SK-N-MC (cell line): ENCODE data around the gene KIAA1191.

Experiments used
- DNase-seq: peaks from one replicate; pipeline ENCODE4 v3.0.0-alpha.2; 2011; ENCODE audit warnings: low read depth, low spot score
- H3K27ac ChIP-seq: fragments of 200-600 bp; sonication (generic); 2 replicates; pipeline ENCODE4 v1.5.1; 2016; ENCODE audit warnings: mixed run types
- H3K36me3 ChIP-seq: fragments of 200-600 bp; sonication (generic); 2 replicates; pipeline ENCODE4 v1.6.1; 2017; ENCODE audit warnings: antibody characterized with exemption, low read length, mixed read lengths; ENCODE audit not compliant: insufficient read depth
- H3K4me3 ChIP-seq: fragments of 200-600 bp; sonication (generic); 2 replicates; pipeline ENCODE4 v1.5.1; 2016
- H3K9ac ChIP-seq: fragments of 200-600 bp; sonication (generic); 2 replicates; pipeline ENCODE4 v1.8.0; 2017; ENCODE audit warnings: mixed run types, mixed read lengths; ENCODE audit not compliant: insufficient read length
- H3K9me3 ChIP-seq: fragments of 200-600 bp; sonication (generic); 2 replicates; pipeline ENCODE4 v1.6.1; 2017; ENCODE audit warnings: low read depth, mild to moderate bottlenecking, antibody characterized with exemption, low read length, moderate library complexity, mixed read lengths
- EZH2 ChIP-seq: fragments of 200-600 bp; sonication (generic); IDR thresholded peaks from one replicate; pipeline ENCODE4 v1.6.1; 2017; ENCODE audit warnings: antibody characterized with exemption
- FOXP2 ChIP-seq: optimal IDR thresholded peaks from 2 replicates; pipeline ENCODE3; 2011; ENCODE audit warnings: mild to moderate bottlenecking, moderate library complexity; ENCODE audit not compliant: insufficient read depth; ENCODE audit errors: extremely low read length, control extremely low read depth
- POLR2AphosphoS5 ChIP-seq: IDR thresholded peaks from 2 replicates; pipeline ENCODE4 v1.6.1; 2012; ENCODE audit warnings: mild to moderate bottlenecking, low read depth, low read length, borderline replicate concordance

KIAA1191 gene

DNA sequence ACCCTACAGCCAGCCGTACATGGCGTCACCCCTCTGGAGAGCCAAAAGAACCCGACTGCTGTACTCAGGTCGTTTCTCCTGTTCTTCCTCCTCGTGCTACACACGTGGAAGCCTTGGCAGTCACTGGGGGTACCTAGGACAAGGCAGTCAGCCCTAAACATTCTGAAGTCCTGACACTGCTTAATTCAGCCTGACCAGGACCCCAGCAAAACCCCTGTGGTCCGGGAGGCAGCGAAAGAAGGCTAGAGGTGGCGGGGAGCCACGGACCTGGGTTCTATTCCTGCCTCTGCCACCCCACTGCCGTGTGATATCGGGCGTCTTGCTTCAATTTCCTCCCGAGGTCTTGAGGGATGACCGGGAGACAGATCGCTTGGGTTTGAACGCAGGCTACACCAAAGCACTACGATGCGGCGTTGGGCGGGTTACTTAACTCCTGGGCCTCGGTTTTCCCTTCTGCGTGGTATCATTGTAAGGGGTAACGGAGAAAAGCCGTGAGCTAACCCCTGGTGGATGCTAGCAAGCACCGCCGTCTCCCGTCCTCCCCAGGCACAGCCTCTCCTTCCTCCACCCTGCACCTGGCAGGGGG, 3.3 kb upstream of the KIAA1191 start:
- Histone ChIP-seq H3K9ac (no peak overlapping the region), H3K36me3 (no peaks in the 10 kb centered on the region; the same call in 1 of the 2 replicates), H3K9me3 (no peaks in the 10 kb centered on the region), H3K4me3 (peak overlapping the region; percentile 90), H3K27ac (no peak overlapping the region)
- TF ChIP-seq FOXP2 (peak; percentile 29), POLR2AphosphoS5 (no peak)
- no peak for DNase-seq

DNA sequence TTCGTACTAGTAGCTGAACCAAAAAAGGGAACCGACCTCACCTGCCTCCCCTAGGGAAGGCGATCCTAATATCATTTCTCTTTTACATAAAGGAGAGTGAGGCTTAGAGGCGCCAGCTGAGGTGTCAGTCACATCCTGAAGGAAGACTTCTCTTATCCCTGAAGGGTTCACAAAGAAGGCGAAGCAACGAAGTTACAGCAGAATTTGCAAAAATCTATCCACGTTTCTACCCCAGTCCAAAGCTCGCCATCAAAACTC, 598 bp upstream of the KIAA1191 start:
- Histone ChIP-seq H3K9ac (peak overlapping the region; percentile 49), H3K27ac (no peak overlapping the region), H3K36me3 (peaks cover 22% of the 10 kb centered on the region), H3K9me3 (no peaks in the 10 kb centered on the region), H3K4me3 (peak overlapping the region; percentile 92)
- no peak for DNase-seq
- TF ChIP-seq POLR2AphosphoS5, result no peak
- no peak for TF ChIP-seq FOXP2
- no peak for TF ChIP-seq EZH2

GRCh38 chr5:176360894-176361436, 599 bp downstream of the KIAA1191 start:
- Histone ChIP-seq H3K9me3 (no peaks in the 10 kb centered on the region), H3K27ac (no peak overlapping the region), H3K36me3 (peaks cover 32% of the 10 kb centered on the region), H3K4me3 (peak overlapping the region; percentile 92), H3K9ac (peak overlapping the region; percentile 90)
- no peak for DNase-seq
- TF ChIP-seq EZH2 (no peak), FOXP2 (no peak), POLR2AphosphoS5 (no peak)

DNA sequence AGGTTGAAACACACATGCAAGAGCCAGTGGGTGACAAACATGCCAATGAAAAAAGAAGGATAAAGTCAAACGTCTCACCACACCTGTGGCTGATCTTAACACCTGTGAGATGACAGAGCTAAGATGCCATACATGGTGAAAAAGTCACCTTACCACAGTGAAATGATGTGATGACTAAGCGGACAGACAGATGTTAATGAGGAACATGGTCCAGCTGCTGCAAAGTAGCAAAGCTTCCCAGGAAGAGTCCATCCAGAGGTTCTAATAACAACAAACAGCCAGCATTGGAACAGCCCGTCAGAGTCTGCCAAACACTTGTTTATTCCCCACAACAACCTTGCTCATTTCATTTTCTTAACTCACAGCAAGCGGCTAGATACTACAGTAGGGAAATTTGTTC, 1.9 kb downstream of the KIAA1191 start:
- H3K9ac ChIP-seq, result no peak overlapping the region
- TF ChIP-seq FOXP2, result no peak
- TF ChIP-seq EZH2, result no peak
- TF ChIP-seq POLR2AphosphoS5, result no peak
- no peaks in the 10 kb centered on the region for H3K9me3 ChIP-seq
- no peak overlapping the region for H3K27ac ChIP-seq
- no peak overlapping the region for H3K4me3 ChIP-seq
- H3K36me3 ChIP-seq, result peaks cover 42% of the 10 kb centered on the region
- DNase-seq, result no peak

DNA sequence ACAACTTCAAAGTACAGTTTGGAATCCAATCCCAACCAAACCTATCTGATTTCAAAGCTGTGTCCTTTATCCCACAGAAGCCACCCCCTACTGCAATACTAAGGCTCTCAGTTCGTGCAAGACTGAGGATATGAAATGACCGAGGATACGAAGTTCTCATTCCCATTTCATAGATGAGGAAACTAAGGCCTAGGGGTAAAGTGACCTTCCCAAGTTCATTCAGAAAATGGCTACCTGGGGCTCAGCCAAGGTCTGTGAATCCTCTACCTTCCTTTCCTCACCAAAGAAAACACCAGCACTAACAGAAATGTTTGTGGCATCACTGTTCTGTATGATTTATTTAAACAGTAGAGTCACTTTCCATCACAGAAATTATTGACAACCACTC, 5.4 kb downstream of the KIAA1191 start:
- no peak for TF ChIP-seq EZH2
- TF ChIP-seq FOXP2, result no peak
- TF ChIP-seq POLR2AphosphoS5, result no peak
- H3K9me3 ChIP-seq, result no peaks in the 10 kb centered on the region
- H3K36me3 ChIP-seq, result peaks cover 77% of the 10 kb centered on the region
- no peak overlapping the region for H3K27ac ChIP-seq
- H3K4me3 ChIP-seq, result no peak overlapping the region
- no peak for DNase-seq
- no peak overlapping the region for H3K9ac ChIP-seq

DNA sequence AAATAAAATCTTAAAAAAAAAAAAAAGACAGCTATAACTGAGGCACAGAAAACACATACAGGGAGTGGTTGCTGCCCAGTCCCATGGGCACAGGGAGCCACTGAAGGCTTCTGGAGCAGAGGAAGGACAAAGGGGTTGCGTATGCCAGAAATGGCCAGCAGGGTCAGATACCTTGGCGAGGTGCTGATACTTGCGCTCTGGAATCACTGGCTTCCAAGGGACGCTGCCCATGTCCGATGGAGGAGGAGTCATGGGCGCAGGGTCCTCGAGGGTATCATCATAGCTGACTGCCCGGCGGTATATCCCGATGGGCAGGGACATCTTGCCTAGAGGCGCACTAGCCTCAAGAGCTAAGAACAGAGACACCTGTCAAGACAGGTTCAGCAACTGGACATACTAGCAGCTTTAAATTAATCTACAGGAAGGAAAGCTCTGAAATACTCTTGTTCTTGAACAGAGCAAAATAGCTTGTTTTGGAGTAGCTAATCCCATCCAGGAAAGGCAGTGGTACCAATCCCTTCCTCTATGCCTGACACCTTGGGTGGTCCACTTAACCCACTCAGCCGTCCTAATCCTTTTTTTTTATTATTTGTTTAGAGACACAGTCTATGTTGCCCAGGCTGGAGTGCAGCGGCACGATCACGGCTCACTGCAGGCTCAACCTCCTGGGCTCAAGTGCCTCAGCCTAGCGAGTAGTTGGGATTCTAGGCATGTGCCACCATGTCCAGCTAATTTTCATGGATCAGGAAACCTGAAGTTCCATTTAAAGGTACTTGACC, 6.0 kb downstream of the KIAA1191 start:
- Histone ChIP-seq H3K27ac (no peak overlapping the region), H3K4me3 (no peak overlapping the region), H3K36me3 (peaks cover 81% of the 10 kb centered on the region), H3K9ac (no peak overlapping the region), H3K9me3 (no peaks in the 10 kb centered on the region)
- no peak for TF ChIP-seq FOXP2
- no peak for TF ChIP-seq EZH2
- no peak for TF ChIP-seq POLR2AphosphoS5
- no peak for DNase-seq

- peaks cover 93% of the 10 kb centered on the region for H3K36me3 ChIP-seq
These were observed 8.0 kb downstream of the KIAA1191 start for GRCh38 chr5:176353533-176353932.

GRCh38 chr5:176352116-176352878, 9.3 kb downstream of the KIAA1191 start:
- Histone ChIP-seq H3K27ac (no peak overlapping the region), H3K4me3 (no peak overlapping the region), H3K9me3 (no peaks in the 10 kb centered on the region), H3K36me3 (peaks cover 93% of the 10 kb centered on the region), H3K9ac (no peak overlapping the region)
- TF ChIP-seq POLR2AphosphoS5 (no peak), EZH2 (no peak), FOXP2 (no peak)
- no peak for DNase-seq

More at GRCh38 chr5:176353533-176353932, 8.0 kb downstream of the KIAA1191 start:
- Histone ChIP-seq H3K27ac (no peak overlapping the region), H3K9ac (no peak overlapping the region), H3K4me3 (no peak overlapping the region), H3K9me3 (no peaks in the 10 kb centered on the region)
- TF ChIP-seq EZH2, result no peak
- TF ChIP-seq POLR2AphosphoS5, result no peak
- no peak for TF ChIP-seq FOXP2
- no peak for DNase-seq
